ENCODE results near the gene COMMD9. TPM values are rescaled to one million over a fixed set of nuclear protein-coding genes. Genes with fewer than 3 reads are reported as not detected.

Gene COMMD9
- total RNA-seq (2014; rRNA removed) = 54.8 and 70.8 TPM in 2 replicates
- Bru-seq, nascent RNA = percentile 77 among the genes with signal in this experiment
- percentile 75 among the genes with signal in this experiment for BruChase-seq, experiment 1, labeled RNA remaining after a 6-hour chase
- percentile 72 among the genes with signal in this experiment for BruChase-seq, experiment 2, labeled RNA remaining after a 2-hour chase
- long read RNA-seq, transcript COMMD9-201 (6 exons, 2,954 nt) = major isoform, 66 of 84 reads
- long read RNA-seq, partial matches to known transcripts = 2 of 84 reads
- long read RNA-seq, other reads (novel, unspliced or antisense) = 14 of 84 reads

DNA sequence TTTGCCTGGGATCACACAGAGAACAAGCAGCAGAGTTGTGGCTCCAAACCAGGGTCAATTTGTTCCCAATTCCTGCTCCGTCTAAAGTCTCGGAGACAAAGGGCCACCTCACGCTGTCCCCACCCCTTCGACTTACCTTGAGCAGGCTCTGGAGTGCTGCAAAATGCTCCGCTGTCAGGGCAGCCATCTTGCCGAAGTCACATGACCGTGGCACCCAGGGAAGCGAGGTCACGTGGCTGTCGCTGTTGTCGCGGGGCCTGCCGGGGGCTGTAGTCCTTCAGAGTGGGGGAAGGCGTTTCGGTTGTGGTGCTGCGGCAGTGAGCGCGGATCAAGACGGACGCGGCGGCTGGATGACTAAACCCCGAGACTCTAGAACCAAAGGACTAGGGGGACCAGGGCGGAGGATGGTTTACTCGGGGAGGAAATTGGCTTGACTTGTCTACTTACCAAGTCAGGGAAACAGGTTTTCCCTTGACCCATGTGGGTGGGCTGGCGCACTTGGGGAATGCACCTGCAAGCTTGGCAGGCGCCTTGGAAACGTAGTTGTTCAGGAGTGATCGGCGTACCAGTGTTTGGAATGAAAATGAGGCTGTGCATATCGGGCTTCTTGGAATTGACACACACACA, at the start of gene COMMD9:
TSS of gene COMMD9 (minus strand) at position 199 of the 627 bp plus-strand sequence. CDS start at position 187, 12 bp downstream.
- ATAC-seq = peak; percentile 95
- CTCF ChIA-PET = interaction anchor here (0.6 kb wide), 1 partner anchor 12 kb away, joined by 3 read pairs; no protein-coding TSS in a partner anchor

DNA sequence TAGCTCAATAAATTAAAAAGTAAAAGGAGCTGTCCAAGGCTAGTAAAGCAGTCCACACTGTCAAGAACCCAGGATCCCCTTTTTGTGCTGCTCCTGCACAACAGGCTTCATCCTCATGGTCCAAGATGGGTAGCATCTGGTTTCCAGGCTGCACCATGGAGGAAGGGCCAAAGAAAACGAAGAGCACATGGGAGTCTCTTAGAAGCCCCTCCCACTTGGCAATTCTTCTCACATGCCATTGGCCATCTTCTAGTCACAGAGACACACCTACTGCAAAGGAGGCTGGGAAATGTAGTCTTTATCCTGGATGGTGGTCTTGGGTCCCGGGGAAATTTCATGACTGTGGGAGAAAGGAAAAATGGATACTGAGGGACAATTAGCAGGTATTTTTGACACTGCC, 44.7 kb upstream of the COMMD9 start:
- intact Hi-C loops (cut with micrococcal nuclease) = no loop called here
- CTCF ChIA-PET = no interaction called here

More for the DNA sequence above, at the start of gene COMMD9:
- intact Hi-C loops (cut with micrococcal nuclease) = no loop called here
- no peaks in the 10 kb centered on the region for H4K20me1 ChIP-seq (ENCODE audit: low read length)
- H3K9ac ChIP-seq (ENCODE audit: low read length) = peak within 1 kb of the TSS; percentile 70
- TF ChIP-seq CTCF (conservative IDR thresholded peaks at IDR 0.05; ENCODE audit: low read depth, low read length) (no peak), EZH2phosphoT487 (IDR thresholded peaks at IDR 0.05; ENCODE audit: borderline replicate concordance, low read length) (no peak), EZH2 (IDR thresholded peaks at IDR 0.05; ENCODE audit: low read length, unreplicated experiment) (no peak)
- DNase-seq = peak; percentile 93
- H3K27ac ChIP-seq (ENCODE audit: low read length) = no peak within 1 kb of the TSS
- H3K27me3 ChIP-seq (ENCODE audit: low read length) = no peaks in the 10 kb centered on the region
- peak within 1 kb of the TSS; percentile 94 for H3K4me2 ChIP-seq (ENCODE audit: low read length)
- H3K4me1 ChIP-seq (ENCODE audit: insufficient read depth, low read length) = peaks cover 8% of the 10 kb centered on the region; the same call in 1 of the 2 replicates
- no peaks in the 10 kb centered on the region for H3K9me2 ChIP-seq (replicated peaks; ENCODE audit: low read length)
- H3K9me3 ChIP-seq (ENCODE audit: low read length) = no peaks in the 10 kb centered on the region
- H3K79me2 ChIP-seq (ENCODE audit: low read length) = peaks cover 16% of the 10 kb centered on the region
- POLR2A ChIA-PET (ENCODE audit: unreplicated experiment) = interaction anchor here (0.7 kb wide), 1 partner anchor 50 kb away, joined by 3 read pairs; no protein-coding TSS in a partner anchor
- BruUV-seq (replicated peaks) = no TSS peak
- H2AFZ ChIP-seq (ENCODE audit: low read length) = peak within 1 kb of the TSS; percentile 95
- H3K36me3 ChIP-seq (ENCODE audit: low read depth, low read length) = no peaks in the 10 kb centered on the region; the same call in 1 of the 2 replicates
- no peaks in the 10 kb centered on the region for H3F3A ChIP-seq (ENCODE audit: low read length, unreplicated experiment)
- peak within 1 kb of the TSS; percentile 89 for H3K4me3 ChIP-seq (ENCODE audit: low read length)

More for the DNA sequence above, 44.7 kb upstream of the COMMD9 start:
- H3K4me2 ChIP-seq (ENCODE audit: low read length) = no peak overlapping the region
- H3K4me1 ChIP-seq (ENCODE audit: insufficient read depth, low read length) = peaks cover 9% of the 10 kb centered on the region; the same call in 1 of the 2 replicates
- POLR2A ChIA-PET (ENCODE audit: unreplicated experiment) = no interaction called here
- no peaks in the 10 kb centered on the region for H3K79me2 ChIP-seq (ENCODE audit: low read length)
- H4K20me1 ChIP-seq (ENCODE audit: low read length) = no peaks in the 10 kb centered on the region
- peak; percentile 40 for DNase-seq
- H3K4me3 ChIP-seq (ENCODE audit: low read length) = no peak overlapping the region
- no peaks in the 10 kb centered on the region; the same call in 1 of the 2 replicates for H3K9me2 ChIP-seq (replicated peaks; ENCODE audit: low read length)
- BruUV-seq (replicated peaks) = no TSS peak
- ATAC-seq = peak; percentile 22; the same call in 1 of the 2 replicates
- no peaks in the 10 kb centered on the region for H3F3A ChIP-seq (ENCODE audit: low read length, unreplicated experiment)
- no peak overlapping the region for H3K9ac ChIP-seq (ENCODE audit: low read length)
- TF ChIP-seq CTCF (conservative IDR thresholded peaks at IDR 0.05; ENCODE audit: low read depth, low read length) (no peak), EZH2 (IDR thresholded peaks at IDR 0.05; ENCODE audit: low read length, unreplicated experiment) (no peak), EZH2phosphoT487 (IDR thresholded peaks at IDR 0.05; ENCODE audit: borderline replicate concordance, low read length) (no peak)
- H2AFZ ChIP-seq (ENCODE audit: low read length) = no peak overlapping the region
- H3K27ac ChIP-seq (ENCODE audit: low read length) = no peak overlapping the region; the same call in 1 of the 2 replicates
- no peaks in the 10 kb centered on the region for H3K36me3 ChIP-seq (ENCODE audit: low read depth, low read length)
- no peaks in the 10 kb centered on the region for H3K9me3 ChIP-seq (ENCODE audit: low read length)
- no peaks in the 10 kb centered on the region for H3K27me3 ChIP-seq (ENCODE audit: low read length)
